Amniotic epithelial cell (primary cell): ENCODE data around the gene KRT81.
A peak's percentile ranks its signal among the peaks of the same experiment; 100 is the strongest.
"Not testable (repeated sequence)": the region's sequence is repeated elsewhere in the genome, so short reads cannot be mapped to it uniquely, and the experiment has no call there.

Experiments used
- DNase-seq: peaks from one replicate; pipeline ENCODE4 v3.0.0-alpha.2; 2010; ENCODE audit warnings: low read depth

Gene KRT81

DNA sequence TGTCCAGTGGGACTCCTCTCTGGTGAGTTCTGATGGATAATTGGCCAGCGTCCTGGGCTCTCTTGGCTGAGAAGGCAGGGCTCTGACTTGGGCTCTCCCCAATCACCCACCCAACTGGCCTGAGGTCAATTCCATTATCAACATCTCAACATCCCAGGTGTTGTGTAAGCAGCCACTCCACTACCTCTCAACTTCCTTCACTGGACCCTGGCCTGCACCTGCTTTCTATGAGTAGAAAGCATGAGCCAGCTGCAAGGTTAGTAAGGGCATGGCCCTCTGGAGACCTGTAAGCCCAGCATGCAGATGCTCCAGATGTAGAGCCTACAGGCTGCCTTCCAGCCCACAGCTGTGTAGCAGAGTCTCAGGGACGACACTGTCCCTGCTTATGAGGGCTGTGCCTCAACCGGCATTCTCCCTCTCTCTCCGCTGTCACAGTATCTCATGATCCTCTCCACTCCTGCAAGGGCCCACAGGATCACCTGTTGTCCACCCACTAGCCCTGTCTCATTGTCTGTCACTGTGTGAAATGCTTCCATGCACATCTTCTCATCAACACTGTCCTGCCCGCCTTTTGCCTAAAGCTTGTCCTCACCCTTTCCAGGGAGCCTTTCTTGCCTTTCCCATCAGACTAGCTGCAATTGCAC lies 5.4 kb upstream of the KRT81 start:
- no peak for DNase-seq

DNA sequence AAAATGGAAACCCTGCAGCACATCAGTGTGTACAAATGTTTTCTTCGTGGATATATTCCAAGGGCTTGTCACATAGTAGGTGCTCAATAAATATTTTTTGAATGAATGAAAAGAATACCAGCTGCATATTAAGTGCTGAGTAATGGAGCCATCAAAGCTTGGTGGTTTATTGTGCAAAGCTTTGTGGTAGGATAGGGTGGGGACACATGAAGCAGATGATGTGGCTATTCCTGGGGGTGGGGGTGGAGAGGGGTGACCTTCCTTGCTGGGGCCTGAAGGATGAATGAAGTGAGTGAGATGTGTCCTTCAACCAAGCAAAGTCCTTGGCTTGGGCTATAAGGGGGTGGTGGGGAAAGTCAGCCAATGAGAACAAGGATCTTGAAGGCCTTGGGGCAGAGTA lies 4.3 kb upstream of the KRT81 start:
- DNase-seq = peak; percentile 36

DNA sequence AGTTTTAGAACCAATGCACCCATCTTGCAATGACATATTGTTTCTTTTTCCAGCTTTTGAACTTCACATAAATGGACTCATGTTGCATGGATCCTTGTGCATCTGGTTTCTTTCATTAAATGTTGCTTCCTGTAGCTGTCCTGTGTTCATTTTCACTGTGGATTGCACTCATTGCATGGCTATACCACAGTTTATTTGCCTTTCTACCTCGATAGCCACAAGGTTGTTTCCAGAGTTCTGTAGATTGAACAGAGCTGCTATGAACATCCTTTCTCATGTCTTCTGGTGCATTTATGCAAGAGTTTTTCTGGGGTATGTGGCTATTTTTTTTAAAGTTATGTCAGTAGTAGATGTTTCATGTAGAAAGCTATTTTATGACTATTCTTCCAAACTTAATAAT lies 3.5 kb upstream of the KRT81 start:
- DNase-seq = no peak

DNA sequence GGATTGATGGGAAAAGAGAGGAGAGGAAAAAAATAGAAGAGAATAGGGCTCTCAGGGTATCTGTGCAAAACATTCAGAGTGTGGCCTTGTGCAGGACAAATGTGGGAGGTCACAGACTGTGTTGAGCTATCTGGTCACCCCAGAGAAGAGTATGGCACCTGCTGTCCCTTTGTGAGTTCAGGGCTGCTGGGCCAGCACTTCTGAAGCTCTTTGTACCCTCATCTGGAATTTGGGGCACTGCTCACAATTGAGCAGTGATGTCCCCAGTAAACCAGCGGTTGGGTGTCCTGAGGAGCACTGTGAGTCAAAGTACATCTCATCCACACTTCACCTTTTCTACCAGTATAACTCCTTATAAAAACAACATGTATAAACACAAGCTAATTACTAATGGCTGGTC lies 2.6 kb upstream of the KRT81 start:
- DNase-seq = no peak

DNA sequence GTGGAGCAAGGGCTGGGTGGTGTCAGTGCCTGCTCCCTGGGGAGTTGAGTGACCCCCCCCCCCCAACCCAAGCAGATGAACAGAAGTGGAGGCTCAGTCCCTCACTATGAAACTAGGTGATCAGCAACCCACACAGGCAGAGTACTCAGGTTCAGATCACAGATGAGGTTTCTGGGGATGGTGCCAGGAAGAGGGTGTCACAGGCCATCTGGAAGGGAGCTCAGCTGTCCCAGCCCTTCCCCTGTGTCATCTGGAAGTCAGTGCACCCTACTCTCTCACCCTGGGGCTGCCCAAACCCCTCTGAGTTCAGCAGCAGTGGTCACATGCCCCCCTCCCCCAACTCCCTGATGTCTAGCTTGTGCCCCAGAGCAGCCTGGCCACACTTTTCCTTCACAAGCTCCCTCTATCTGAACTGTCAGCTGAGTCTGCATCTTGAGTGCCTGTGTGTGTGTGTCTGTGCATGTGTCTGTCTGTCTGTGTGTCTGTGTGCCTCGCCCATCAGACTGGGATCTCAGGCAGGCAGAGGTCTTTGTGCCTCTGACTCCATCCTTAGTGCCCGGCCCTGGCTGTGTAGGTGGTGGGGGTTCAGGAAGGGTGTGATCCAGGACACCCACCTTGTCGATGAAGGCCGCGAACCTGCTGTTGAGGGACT lies 725 bp downstream of the KRT81 start:
- DNase-seq = not testable (repeated sequence)

DNA sequence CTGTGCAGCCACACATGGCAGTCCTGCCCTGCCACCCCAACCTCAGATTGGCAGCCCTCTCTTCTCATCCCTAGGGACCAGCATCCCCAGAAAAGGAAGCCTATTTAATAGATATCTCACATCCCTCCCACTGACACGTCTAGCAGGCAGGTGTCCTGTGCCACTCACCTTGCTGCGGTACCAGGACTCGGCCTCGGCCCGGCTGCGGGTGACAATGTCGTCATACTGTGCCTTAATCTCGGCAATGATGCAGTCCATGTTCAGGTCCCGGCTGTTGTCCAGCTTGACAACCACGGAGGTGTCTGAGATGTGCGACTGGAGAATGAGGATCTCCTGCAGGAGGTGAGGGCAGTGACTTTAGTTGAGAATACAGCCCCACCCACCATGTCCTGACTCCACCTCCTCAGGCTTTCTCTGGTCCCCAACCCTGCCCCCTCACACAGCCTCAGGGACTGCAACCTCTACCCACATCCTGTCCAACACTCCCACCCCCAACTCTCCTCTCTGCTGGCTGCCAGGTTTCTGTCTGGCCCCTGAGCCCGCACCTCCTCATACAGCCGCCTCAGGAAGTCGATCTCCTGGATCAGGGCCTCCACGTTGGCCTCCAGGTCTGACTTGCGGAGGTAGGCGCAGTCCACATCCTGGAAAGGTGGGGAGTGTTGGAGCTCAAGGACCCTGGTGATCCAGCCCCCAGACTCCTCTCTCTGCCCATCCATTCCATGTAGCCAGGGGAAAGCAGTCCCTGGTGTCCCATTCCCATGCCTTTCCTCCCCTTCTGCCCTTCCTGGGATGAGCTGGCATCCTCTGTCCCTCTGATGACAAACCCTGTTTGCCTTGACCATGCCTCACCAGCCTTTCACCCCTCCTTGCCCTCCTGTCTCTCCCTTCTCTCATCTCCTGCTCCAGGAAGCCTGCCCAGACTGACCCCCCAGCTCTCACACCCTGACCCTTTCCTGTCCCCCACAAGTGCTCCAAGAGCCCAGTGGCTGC lies 3.2 kb downstream of the KRT81 start:
- not testable (repeated sequence) for DNase-seq

DNA sequence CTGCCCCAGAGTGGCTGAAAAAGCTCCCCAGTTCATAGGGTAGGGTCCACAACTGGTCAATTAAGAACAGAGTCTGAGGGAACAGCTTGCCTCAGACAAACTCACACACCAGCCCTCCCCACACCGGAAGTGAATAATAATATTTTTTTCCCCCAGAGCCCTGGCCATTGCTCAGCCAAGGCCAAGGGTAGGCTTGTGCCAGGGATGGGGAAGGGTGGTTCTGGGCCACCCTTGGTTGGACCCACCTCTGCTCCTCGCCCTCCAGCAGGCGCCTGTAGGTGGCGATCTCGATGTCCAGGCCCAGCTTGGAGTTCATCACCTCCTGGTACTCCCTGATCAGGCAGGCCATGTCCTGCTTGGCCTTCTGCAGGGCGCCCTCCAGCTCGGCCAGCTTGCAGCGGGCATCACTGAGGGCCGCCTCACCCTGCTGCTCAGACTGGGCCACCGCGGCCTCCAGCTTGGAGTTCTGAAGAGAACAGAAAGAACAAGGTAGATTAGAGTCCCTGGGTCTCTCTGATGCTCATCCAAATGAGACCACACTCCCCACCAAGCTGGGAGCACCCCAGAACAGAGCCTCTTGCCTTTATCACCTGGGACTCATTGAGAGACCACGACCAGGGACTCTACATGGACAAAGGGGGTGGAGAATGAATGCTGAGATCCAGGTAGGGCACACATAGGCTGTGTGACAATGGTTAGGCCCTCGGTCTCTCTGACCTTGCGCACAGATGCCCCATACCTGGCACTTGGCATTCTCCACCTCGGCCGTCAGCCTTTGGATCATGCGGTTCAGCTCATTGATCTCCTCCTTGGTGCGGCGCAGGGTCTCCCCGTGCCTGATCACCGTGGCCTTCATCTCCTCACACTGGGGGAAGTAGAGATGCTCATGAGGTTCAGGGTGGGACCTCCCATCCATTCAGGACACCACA lies 4.2 kb downstream of the KRT81 start:
- DNase-seq = not testable (repeated sequence)

DNA sequence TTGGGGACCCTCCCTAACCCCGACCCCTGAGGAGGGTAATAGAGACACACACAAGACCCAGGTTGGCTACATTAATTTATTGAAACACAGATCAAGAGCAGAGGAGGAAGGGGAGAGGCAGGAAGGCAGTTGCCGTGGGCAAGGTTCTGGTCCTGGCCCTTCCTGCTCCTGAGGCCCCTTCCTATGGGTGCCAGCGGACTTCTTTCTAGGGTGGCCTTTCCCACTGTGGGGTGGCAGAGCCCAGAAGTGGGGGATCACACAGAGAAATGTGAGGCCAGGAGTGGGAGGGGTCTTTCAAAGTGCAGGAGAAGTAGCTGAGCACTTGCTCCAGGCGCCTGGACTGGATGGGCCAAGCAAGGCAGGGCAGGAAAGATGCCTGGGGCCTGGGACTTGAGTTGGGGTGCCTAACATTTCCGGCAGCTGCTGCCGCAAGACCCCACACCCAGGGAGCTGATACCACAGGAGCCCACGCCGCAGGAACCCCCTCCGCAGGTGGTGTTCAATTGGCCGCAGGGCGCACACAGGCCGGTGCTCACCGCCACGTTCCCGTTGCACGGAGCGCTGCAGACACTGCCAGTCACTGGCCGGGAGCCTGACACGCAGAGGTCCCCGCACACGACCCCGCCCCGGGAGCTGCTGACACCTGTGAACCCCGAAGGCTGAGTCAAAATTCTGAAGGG lies 5.3 kb downstream of the KRT81 start:
- no peak for DNase-seq

DNA sequence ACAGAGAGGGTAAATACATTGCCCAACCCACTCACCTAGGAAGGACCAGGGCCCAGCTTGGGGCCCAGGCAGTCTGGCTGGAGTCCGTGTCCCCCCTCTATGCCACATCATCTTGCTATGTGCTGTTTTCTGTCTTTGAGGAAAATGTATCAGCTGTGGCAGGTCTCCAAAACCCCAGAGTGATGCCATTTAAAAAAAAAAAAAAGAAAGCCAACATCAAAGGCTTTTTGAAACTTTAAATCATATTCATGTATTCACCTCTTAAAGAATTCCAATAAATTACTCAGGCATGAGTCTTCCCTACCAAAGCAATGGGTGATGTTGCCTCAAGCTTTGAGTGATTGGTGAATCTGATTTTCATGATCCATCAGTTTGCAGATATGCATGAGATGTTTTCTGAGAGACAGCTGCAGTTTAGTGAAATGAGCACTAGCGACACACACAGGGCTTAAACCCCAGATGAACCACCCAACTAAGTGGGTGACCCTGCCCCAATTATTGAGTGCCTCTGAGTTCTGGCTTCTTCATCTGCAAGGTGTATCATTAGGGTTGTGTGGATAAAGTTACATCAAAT lies 6.1 kb downstream of the KRT81 start:
- peak; percentile 43 for DNase-seq

DNA sequence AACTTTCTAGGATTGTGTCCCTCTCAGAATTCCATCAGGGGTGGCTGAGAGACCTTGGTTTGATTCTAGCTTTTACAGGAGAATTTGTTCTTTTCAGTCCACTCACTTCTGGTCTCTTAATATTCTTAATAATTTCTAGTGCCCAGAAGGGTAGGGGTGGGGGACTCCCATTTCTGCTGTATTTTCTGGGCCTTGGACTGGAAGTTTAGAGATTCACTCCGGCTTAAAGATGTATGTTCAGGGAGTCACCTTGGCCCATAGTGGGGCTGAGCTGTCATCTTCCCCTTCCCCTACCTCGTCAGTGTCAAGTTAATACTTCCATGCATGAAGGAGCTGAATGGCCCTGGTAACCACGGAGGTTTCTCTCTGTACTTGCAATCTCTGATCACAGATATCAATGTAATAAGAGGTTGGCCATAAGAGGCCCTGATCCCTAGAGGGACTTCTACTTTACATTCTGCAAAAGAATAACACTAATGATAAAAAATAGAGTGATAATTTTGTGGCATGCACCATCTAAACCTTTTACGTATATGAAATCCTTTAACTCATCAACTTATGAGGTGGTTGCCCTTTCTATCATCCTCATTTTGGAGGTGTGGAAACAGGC lies 6.7 kb downstream of the KRT81 start:
- no peak for DNase-seq

DNA sequence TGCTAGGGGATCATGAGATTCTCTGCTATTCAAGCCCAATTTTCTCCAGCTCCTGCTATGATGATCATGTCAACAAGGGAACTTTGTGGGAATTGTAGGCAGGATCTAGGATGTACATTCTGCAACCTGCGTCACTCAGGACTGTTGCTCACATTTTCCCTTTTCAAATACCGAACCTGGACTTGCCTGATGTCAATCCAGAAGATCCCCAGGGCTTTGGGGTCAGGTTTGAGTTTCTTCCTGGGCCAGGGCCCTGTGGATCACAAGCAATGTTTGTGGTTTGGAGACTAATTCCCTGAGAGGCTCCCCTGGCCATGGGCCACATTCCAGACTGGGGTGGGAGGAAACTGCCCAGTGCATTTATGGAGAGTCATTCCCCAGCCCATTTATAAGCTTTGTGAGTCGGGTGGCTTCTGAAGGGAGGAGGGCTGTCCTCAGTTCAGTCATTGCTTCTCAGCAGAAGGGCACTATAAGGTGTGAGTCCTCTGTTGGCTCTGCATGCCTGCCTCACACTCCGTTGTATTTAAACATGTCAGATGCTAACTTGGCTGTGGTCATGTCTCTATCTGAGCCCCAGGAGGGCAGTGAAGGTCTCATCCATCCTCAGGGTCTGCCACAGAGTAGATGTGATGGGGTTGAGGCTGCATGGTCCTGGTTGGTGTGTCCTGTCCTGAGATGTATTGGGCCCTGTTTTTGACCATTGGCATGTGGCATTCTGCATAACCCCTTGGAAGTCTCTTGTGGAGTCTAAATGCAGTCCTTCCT lies 10.4 kb downstream of the KRT81 start:
- peak; percentile 98 for DNase-seq

DNA sequence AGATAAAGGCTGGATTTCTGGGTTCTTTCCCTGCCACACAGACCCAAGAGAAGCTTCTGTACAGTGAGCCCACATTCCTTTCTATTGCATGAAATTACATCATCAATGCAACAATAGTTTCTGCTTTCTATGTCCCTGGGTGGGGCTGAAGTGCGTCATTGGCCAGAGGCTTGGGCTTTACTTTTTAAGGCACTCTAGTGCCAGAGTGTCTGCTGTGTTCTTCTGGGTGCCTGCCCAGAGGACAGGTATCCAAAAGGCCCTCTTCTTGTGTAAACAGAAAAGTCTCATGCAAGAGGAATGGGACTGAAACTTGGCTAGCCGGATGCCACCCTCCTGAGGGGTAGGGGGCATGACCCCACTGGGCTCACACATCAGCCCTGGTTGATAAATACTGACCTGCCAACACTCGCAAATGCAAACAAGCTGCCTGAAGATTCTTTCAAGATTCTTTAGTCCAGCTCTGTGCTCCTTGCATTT lies 11.0 kb downstream of the KRT81 start:
- DNase-seq = peak; percentile 93

DNA sequence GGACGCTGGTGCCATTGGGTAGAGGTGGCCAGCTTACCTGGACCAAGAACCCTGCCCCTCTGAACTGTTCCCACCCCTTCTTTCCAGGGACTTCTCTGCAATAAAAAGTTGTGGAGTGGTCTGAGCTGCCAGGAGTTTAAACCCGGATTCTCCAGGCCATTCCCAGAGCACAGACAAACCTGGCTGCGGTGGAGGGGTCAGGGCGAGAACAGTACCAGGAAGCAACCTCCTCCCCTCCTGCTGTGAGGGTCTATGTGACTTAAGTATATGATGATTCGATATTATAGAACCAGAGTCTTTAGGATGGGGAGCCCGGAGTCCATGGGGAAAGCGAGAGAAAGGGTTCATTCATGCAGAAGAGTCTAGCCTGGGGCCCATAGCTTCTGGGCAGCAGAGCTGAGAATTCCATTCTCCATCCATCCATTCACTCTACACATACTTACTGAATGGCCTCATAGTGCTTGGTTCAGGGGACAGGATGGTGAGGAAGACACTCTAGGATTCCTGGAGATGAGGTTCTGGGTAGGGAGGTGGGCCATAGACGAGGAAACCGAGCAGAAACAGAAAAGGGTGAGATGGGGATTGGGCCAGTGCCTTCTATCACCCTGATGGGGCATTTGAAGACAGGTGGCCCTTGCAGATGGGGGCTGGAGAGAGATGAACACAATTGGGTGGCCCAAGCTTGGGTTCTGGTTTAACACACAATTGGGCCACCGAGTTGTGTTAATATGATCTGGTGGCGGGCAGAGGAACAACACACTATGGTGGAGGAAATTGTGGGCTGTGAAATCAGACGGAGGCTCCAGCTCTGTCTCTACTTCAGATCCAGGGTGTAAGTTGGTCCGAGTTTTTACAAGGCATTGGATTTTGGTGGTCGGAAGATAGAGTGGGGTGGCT lies 11.7 kb downstream of the KRT81 start:
- DNase-seq = peak; percentile 19

DNA sequence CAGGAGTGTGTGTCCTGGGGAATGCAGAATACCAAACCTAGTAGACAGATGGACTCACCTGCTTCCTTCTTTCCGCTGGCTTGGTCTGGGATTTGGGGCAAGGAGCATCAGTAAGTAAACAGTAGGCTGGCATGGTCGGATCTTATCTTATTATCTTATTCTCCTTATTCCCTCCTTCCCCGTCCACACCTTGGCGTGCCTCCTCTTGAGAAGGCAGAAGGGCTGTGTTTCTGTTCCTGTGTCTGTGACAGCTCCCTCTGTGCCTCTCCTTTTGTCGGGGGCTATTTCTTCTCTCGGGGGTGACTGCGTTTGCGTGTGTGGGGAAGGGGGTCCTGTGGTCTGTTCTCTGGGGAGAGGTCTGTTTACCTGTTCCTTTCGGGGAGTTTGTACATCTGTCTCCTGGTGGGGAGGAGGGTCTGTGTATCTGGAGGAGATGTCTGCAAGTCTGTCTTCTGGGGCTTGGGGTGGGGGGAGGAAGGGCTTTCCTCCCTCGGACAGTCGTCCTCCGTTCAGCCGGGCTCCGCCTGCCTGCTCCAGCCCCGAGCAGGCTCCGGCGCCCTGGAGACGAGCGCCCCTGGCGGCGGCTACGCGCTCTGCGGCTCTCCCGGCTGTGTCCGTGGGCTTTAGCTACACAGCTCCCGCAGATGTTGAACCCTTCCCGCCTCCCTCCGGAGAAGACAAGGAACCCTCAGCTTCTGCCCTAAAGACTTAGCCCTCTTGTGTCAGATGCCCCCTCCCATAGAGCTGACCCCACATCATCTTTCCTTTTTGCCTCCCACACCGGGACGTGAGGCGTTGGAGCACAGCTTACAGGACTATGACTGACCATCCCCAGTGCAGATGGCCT lies 12.5 kb downstream of the KRT81 start:
- peak; percentile 54 for DNase-seq

DNA sequence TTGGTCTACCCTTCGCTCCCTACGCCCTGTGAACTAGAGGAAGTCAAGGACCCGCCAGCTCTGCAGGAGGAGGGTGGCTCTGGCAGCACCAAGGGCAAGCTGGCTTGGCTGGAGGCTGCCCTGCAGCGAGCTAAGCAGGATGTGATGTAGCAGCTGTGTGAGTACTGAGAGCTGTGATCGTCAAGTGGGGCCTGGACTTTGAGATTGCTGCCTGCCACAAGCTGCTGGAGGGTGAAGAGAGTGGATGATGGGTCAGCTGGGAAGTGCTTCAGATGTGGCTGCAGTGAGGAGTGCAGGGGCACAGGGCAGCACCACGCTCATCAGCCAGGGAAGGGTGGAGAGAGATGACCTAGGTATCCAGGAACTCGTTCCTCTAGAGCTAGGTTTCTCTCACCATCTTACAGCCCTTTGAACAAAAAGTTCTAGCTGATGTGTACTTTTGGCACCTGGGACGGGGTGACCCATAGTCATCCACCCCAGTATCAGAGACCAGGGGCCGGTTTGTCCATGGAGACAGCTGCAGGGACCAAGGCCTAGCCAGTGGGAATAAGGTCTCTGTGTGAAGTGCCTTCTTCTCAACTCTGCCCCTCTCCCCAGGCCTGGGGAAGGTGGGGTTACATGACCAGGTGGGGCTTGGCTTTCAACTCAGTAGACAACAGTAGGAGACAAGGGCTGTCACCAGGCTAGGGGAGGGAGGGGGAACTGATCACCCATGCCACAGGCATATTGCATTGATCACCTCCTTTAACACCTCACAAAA lies 13.7 kb downstream of the KRT81 start:
- DNase-seq = no peak

DNA sequence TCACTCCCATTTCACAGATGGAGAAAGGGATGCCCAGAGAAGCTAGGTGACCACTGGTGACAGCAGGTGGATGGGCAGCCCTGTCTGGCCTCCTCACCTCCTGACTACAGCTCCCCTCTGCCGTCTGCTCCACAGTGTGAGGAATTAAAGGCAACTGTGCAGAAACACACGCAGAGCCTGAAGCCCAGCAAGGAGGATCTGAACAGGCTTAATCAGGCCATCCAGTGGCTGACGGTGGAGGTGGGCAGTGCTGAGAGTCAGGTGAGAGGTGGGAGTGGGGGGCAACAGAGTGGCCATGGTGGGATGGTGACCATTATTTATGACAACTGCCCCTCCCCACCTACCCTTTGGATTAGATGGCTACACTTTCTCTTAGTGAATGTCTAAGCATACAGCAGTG lies 15.6 kb downstream of the KRT81 start:
- no peak for DNase-seq
